Activated CD4-positive, alpha-beta T cell treated with anti-CD3 and anti-CD28 coated beads for 36 hours (primary cell): Measurements from ENCODE around the gene CDKN2D. TPM values are rescaled to one million over a fixed set of nuclear protein-coding genes. Genes with fewer than 3 reads are reported as not detected.
A peak's percentile ranks its signal among the peaks of the same experiment; 100 is the strongest.

Experiments
- ATAC-seq: fragments of 200-7000 bp; cut with Tn5 transposase; one replicate; pipeline ENCODE4 v1.10.0; 2021; ENCODE audit warnings: mild to moderate bottlenecking, moderate library complexity
- CTCF ChIA-PET: fragments of 350-600 bp; sonication (Branson Sonifier 250); formaldehyde crosslinking; loops from one replicate; lab custom pipeline; 2021; ENCODE audit warnings: antibody characterized with exemption; lab: Charles Lee
- POLR2A ChIA-PET: fragments of 350-600 bp; sonication (Branson Sonifier 250); formaldehyde crosslinking; loops from one replicate; lab custom pipeline; 2021; ENCODE audit warnings: antibody characterized with exemption, inconsistent platforms; lab: Charles Lee
- DNase-seq: peaks from one replicate; pipeline ENCODE4 v3.0.0-alpha.2; 2020
- H3K27ac Mint-ChIP-seq: one replicate; pipeline ENCODE4 v1.8.0; 2021; ENCODE audit warnings: mixed read lengths
- H3K27me3 Mint-ChIP-seq: one replicate; pipeline ENCODE4 v1.8.0; 2021; ENCODE audit warnings: mixed read lengths
- H3K36me3 Mint-ChIP-seq: one replicate; pipeline ENCODE4 v1.8.0; 2021; ENCODE audit warnings: low read depth, mixed read lengths
- H3K4me1 Mint-ChIP-seq: one replicate; pipeline ENCODE4 v1.8.0; 2021; ENCODE audit warnings: mixed read lengths
- H3K4me3 Mint-ChIP-seq: one replicate; pipeline ENCODE4 v1.8.0; 2021; ENCODE audit warnings: mild to moderate bottlenecking, moderate library complexity, mixed read lengths
- H3K9me3 Mint-ChIP-seq: one replicate; pipeline ENCODE4 v1.8.0; 2021; ENCODE audit warnings: low read depth, mixed read lengths
- intact Hi-C, 2 experiments: fragments of 100-400 bp; cut with DNase I in 1 of 2; cut with micrococcal nuclease in 1 of 2; formaldehyde crosslinking; loops; one replicate each; pipeline versions ENCODE4 v1.14.2 to v1.15.1; 2022 to 2024; cut with DNase I, micrococcal nuclease
- total RNA-seq, 2 experiments: library from RNA; stranded (reverse); gene quantifications; one replicate each; pipeline ENCODE4 v1.2.3, GENCODE V29; 2021

Gene CDKN2D
- total RNA-seq, 2 experiments from 2014 or later, result 39.2 to 50.3 TPM

- H3K27ac Mint-ChIP-seq, result peak overlapping the region; percentile 94
- no peaks in the 10 kb centered on the region for H3K27me3 Mint-ChIP-seq
- peaks cover 34% of the 10 kb centered on the region for H3K36me3 Mint-ChIP-seq
- POLR2A ChIA-PET, result interaction anchor here (0.6 to 1.0 kb wide), 2 partner anchors 14 to 86 kb away, joined by 3 read pairs; no protein-coding TSS in a partner anchor
- CTCF ChIA-PET, result interaction anchor here (0.5 to 2.2 kb wide), 11 partner anchors 10 to 446 kb away, joined by 3 to 10 read pairs (median 3); partner anchors contain the start of gene TMED1
- DNase-seq (no peak), ATAC-seq (no peak)
- H3K9me3 Mint-ChIP-seq, result no peaks in the 10 kb centered on the region
- intact Hi-C loops, result loop anchor here (1.0 to 5.0 kb wide), 17 partner anchors 23 to 526 kb away; partner anchors contain the start of genes ATG4D (in 2 of the 2), CDC37 (in 1 of the 2), ICAM5 (in 1 of the 2) and MRPL4 (in 1 of the 2)
- H3K4me1 Mint-ChIP-seq, result peaks cover 34% of the 10 kb centered on the region
- H3K4me3 Mint-ChIP-seq, result peak overlapping the region; percentile 98
Measured at GRCh38 chr19:10566408-10566657, 2.4 kb downstream of the CDKN2D start.

GRCh38 chr19:10565567-10566407, 3.0 kb downstream of the CDKN2D start, which contains the start of gene KRI1:
Gene KRI1, minus strand, starts transcription at chr19:10566010. Its CDS starts 11 bp downstream, at chr19:10565999.
- H3K4me3 Mint-ChIP-seq, result peak within 1 kb of the TSS; percentile 98
- ATAC-seq, result peak; percentile 39
- H3K27ac Mint-ChIP-seq, result peak within 1 kb of the TSS; percentile 94
- no peaks in the 10 kb centered on the region for H3K27me3 Mint-ChIP-seq
- ChIA-PET POLR2A (interaction anchor here (0.5 to 1.0 kb wide), 6 partner anchors 13 to 659 kb away, joined by 3 to 4 read pairs (median 3); no protein-coding TSS in a partner anchor), CTCF (interaction anchor here (0.5 to 2.2 kb wide), 12 partner anchors 10 to 630 kb away, joined by 3 to 10 read pairs (median 3); partner anchors contain the start of gene TMED1)
- no peaks in the 10 kb centered on the region for H3K9me3 Mint-ChIP-seq
- peaks cover 34% of the 10 kb centered on the region for H3K4me1 Mint-ChIP-seq
- H3K36me3 Mint-ChIP-seq, result peaks cover 38% of the 10 kb centered on the region
- peak; percentile 100 for DNase-seq
- intact Hi-C loops, result loop anchor here (1.0 to 5.0 kb wide), 18 partner anchors 12 to 527 kb away; partner anchors contain the start of genes ATG4D (in 2 of the 2), CDC37 (in 1 of the 2), ICAM5 (in 1 of the 2) and MRPL4 (in 1 of the 2)

GRCh38 chr19:10565028-10565566, 3.7 kb downstream of the CDKN2D start:
- intact Hi-C loops, result loop anchor here (1.0 to 5.0 kb wide), 6 partner anchors 12 to 527 kb away; partner anchors contain the start of genes MRPL4 (in 1 of the 2) and RAVER1 (in 1 of the 2)
- ATAC-seq (no peak), DNase-seq (peak; percentile 77)
- Mint-ChIP-seq H3K27ac (peak overlapping the region; percentile 91), H3K27me3 (no peaks in the 10 kb centered on the region), H3K4me1 (peaks cover 31% of the 10 kb centered on the region), H3K36me3 (peaks cover 45% of the 10 kb centered on the region), H3K9me3 (no peaks in the 10 kb centered on the region), H3K4me3 (peak overlapping the region; percentile 98)
- CTCF ChIA-PET, result interaction anchor here (0.5 to 2.2 kb wide), 4 partner anchors 12 to 630 kb away, joined by 3 to 10 read pairs (median 3); no protein-coding TSS in a partner anchor
- POLR2A ChIA-PET, result interaction anchor here (0.5 to 1.0 kb wide), 3 partner anchors 13 to 660 kb away, joined by 3 to 4 read pairs (median 3); no protein-coding TSS in a partner anchor

GRCh38 chr19:10562609-10563008, 6.2 kb downstream of the CDKN2D start:
- Mint-ChIP-seq H3K27me3 (no peaks in the 10 kb centered on the region), H3K36me3 (peaks cover 59% of the 10 kb centered on the region), H3K4me3 (no peak overlapping the region), H3K9me3 (no peaks in the 10 kb centered on the region), H3K4me1 (peaks cover 25% of the 10 kb centered on the region), H3K27ac (no peak overlapping the region)
- DNase-seq (no peak), ATAC-seq (no peak)
- intact Hi-C loops, result no loop called here
- ChIA-PET CTCF (interaction anchor here (1.6 kb wide), 1 partner anchor 11 kb away, joined by 3 read pairs; no protein-coding TSS in a partner anchor), POLR2A (no interaction called here)

GRCh38 chr19:10560154-10560553, 8.6 kb downstream of the CDKN2D start:
- CTCF ChIA-PET, result interaction anchor here (0.6 kb wide), 1 partner anchor 15 kb away, joined by 3 read pairs; no protein-coding TSS in a partner anchor

GRCh38 chr19:10557603-10558197, 11.1 kb downstream of the CDKN2D start:
- no peak overlapping the region for H3K4me3 Mint-ChIP-seq
- H3K27ac Mint-ChIP-seq, result no peak overlapping the region
- POLR2A ChIA-PET, result no interaction called here
- H3K9me3 Mint-ChIP-seq, result no peaks in the 10 kb centered on the region
- DNase-seq, result no peak
- intact Hi-C loops, result no loop called here
- no peak for ATAC-seq
- H3K27me3 Mint-ChIP-seq, result no peaks in the 10 kb centered on the region
- peaks cover 65% of the 10 kb centered on the region for H3K36me3 Mint-ChIP-seq
- CTCF ChIA-PET, result interaction anchor here (0.6 to 1.0 kb wide), 2 partner anchors 24 to 52 kb away, joined by 3 to 6 read pairs; no protein-coding TSS in a partner anchor
- peaks cover 33% of the 10 kb centered on the region for H3K4me1 Mint-ChIP-seq

More at GRCh38 chr19:10560154-10560553, 8.6 kb downstream of the CDKN2D start:
- peaks cover 57% of the 10 kb centered on the region for H3K36me3 Mint-ChIP-seq
- intact Hi-C loops, result no loop called here
- no peak overlapping the region for H3K4me3 Mint-ChIP-seq
- peaks cover 21% of the 10 kb centered on the region for H3K4me1 Mint-ChIP-seq
- ATAC-seq (no peak), DNase-seq (no peak)
- no peaks in the 10 kb centered on the region for H3K27me3 Mint-ChIP-seq
- no peak overlapping the region for H3K27ac Mint-ChIP-seq
- no peaks in the 10 kb centered on the region for H3K9me3 Mint-ChIP-seq
- POLR2A ChIA-PET, result interaction anchor here (0.7 kb wide), 1 partner anchor 157 kb away, joined by 3 read pairs; no protein-coding TSS in a partner anchor

GRCh38 chr19:10555610-10555973, 13.2 kb downstream of the CDKN2D start:
- H3K27ac Mint-ChIP-seq, result peak overlapping the region; percentile 2
- H3K9me3 Mint-ChIP-seq, result no peaks in the 10 kb centered on the region
- intact Hi-C loops, result no loop called here
- no peak for ATAC-seq
- ChIA-PET POLR2A (interaction anchor here (0.6 to 1.4 kb wide), 2 partner anchors 21 to 895 kb away, joined by 3 to 5 read pairs; no protein-coding TSS in a partner anchor), CTCF (interaction anchor here (0.7 to 1.6 kb wide), 6 partner anchors 10 to 91 kb away, joined by 3 to 8 read pairs (median 4); partner anchors contain the start of gene KRI1)
- DNase-seq, result no peak
- H3K4me1 Mint-ChIP-seq, result peaks cover 38% of the 10 kb centered on the region
- H3K4me3 Mint-ChIP-seq, result no peak overlapping the region
- H3K36me3 Mint-ChIP-seq, result peaks cover 61% of the 10 kb centered on the region
- no peaks in the 10 kb centered on the region for H3K27me3 Mint-ChIP-seq

GRCh38 chr19:10554760-10555609, 13.8 kb downstream of the CDKN2D start:
- no peak for ATAC-seq
- no peaks in the 10 kb centered on the region for H3K27me3 Mint-ChIP-seq
- peaks cover 60% of the 10 kb centered on the region for H3K36me3 Mint-ChIP-seq
- no peak overlapping the region for H3K4me3 Mint-ChIP-seq
- H3K9me3 Mint-ChIP-seq, result no peaks in the 10 kb centered on the region
- peak; percentile 44 for DNase-seq
- ChIA-PET CTCF (interaction anchor here (0.6 to 1.6 kb wide), 6 partner anchors 9 to 592 kb away, joined by 3 to 8 read pairs (median 4); partner anchors contain the start of gene KRI1), POLR2A (interaction anchor here (0.6 to 1.4 kb wide), 2 partner anchors 20 to 895 kb away, joined by 3 to 5 read pairs; no protein-coding TSS in a partner anchor)
- intact Hi-C loops, result no loop called here
- H3K4me1 Mint-ChIP-seq, result peaks cover 38% of the 10 kb centered on the region
- H3K27ac Mint-ChIP-seq, result peak overlapping the region; percentile 83

- DNase-seq (peak; percentile 65), ATAC-seq (peak; percentile 60)
- peak overlapping the region; percentile 83 for H3K27ac Mint-ChIP-seq
- POLR2A ChIA-PET, result interaction anchor here (0.6 to 1.6 kb wide), 4 partner anchors 9 to 355 kb away, joined by 3 to 7 read pairs (median 5); no protein-coding TSS in a partner anchor
- H3K4me1 Mint-ChIP-seq, result peaks cover 38% of the 10 kb centered on the region
- H3K36me3 Mint-ChIP-seq, result peaks cover 59% of the 10 kb centered on the region
- H3K4me3 Mint-ChIP-seq, result peak overlapping the region; percentile 33
- intact Hi-C loops, result loop anchor here in 1 of 2 experiments (1.0 kb wide), 1 partner anchor 11 kb away; no protein-coding TSS in a partner anchor
- H3K9me3 Mint-ChIP-seq, result no peaks in the 10 kb centered on the region
- CTCF ChIA-PET, result interaction anchor here (0.6 to 1.9 kb wide), 4 partner anchors 12 to 593 kb away, joined by 3 to 10 read pairs (median 4); partner anchors contain the start of gene KRI1
- H3K27me3 Mint-ChIP-seq, result no peaks in the 10 kb centered on the region
Measured at GRCh38 chr19:10553943-10554381, 14.8 kb downstream of the CDKN2D start.
